ENCODE data around the gene PHLPP1.
A peak's percentile ranks its signal among the peaks of the same experiment; 100 is the strongest.

The PHLPP1 gene

DNA sequence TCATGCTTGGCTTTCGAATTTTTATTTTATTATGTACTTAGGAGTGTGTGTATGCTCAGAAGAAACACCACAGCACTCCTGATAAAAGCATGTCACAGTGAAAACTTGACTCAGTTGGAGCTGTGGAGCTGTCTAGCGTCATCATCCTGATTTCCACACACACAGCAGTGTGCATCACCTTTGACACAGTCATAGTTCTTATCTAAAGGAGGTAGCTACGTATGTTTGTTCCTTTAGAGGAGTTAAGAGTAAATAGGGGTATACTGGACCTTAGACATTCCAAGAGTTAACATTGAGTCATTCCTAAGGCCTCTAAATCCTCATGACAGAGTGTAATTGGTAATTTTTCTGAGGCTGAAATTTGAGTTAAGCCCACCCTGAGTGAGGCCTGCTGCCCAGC is 96.9 kb downstream of the PHLPP1 start:
- no peak for DNase-seq

DNA sequence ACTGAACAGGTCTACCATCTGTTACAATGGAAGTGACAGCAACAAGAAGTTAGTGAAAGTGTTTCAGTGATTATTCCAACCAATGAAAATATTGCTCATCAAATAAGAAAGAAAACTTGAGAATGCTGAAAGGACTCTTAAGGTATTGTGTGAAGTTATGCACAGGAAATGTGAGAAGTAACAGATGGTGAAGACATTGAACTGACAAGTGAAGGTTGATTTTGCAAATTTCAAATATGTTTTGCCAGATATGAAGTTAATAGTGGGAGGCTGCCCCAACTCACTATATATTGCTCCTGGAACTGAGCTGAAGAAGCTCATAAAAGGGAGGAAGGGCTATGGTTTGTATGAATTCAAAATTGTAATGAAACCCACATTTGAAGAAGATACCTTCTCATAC is 97.5 kb downstream of the PHLPP1 start:
- DNase-seq: no peak

DNA sequence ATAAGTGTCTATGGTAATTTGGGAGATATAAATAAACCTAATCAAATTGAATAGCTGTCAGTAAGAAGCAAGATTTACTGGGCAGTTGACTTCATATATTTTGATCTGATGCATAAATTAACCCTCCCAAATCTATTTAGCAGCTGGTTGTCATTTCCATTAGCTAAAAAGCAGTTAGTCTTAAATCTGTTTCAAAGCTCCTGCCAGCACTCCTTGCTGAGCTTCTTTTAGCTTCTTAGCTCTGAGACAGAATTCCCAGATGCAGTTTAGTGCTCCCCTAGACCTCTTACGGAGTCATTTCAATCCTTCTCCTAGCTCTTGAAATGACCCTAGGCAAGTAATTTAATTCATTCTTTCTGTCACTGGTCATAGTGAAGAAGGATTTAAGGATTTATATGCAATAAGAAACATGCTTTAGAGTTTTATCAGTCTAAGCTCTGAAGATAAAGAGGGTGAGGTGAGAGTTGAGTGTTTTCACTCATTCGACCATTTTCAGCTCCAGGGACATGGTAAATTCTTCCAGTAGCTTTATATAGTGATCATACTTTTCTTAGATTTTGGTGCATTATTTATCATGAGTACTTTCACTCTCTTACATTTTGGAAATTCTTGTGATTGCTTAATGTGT is 98.9 kb downstream of the PHLPP1 start:
- peak; percentile 95 for DNase-seq

DNA sequence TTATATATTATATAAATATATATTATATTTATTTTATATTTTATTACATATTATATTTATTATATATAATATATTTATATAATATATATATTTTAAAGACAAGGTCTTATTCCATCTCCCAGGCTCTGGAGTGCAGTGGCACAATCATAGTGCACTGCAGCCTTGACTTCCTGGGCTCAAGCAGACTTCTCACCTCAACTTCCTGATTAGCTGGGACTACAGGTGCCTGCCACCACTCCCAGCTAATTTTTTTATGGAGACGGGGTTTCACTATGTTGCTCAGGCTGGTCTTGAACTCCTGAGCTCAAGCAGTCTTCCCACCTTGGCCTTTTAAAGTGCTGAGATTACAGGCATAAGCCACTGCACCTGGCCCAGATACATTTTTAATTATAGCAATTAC is 110.0 kb downstream of the PHLPP1 start:
- DNase-seq: no peak

DNA sequence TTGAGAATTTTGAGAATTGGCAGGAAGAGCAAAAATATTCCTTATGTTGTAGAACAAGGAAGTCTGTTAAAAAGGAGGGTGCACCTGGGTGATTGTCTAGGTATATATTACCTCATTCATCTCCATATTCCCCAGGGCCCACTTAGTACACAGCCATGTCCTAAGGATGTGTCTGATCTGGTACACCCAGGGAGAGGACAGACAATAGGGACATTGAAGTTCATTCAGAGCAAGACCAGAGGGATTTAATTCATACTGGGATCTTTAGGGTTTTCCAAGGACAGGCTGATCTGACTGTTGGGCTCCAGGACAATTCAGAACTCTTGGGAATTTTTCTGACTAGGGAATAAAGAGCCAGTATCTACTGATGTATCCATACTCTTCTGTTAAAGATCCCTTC is 112.1 kb downstream of the PHLPP1 start:
- DNase-seq: no peak

DNA sequence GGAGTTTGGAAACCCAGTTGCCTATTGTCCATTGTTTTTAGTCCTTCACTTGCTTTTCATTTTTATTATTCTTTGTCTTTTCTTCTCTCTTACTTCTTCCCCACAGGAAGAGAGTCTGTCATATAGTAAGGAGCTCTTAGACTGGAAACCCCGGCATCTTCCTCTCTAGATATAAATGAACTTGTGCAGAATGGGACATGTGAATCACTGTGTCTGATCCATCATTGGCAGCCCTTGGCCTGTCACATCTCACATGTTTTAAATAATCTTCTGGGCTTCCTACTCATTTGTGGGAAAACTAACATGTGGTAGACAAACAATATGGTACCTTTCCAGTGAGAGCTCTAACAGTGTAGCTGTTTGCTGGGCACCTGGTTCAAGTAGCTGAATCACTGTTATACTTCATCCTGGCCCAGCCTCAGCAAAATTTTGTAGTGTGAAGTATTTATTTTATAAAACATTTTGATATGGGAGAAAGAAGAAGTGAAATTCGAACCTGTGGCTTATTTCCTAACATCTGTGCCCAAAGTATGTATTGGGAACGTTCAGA is 112.8 kb downstream of the PHLPP1 start:
- no peak for DNase-seq

DNA sequence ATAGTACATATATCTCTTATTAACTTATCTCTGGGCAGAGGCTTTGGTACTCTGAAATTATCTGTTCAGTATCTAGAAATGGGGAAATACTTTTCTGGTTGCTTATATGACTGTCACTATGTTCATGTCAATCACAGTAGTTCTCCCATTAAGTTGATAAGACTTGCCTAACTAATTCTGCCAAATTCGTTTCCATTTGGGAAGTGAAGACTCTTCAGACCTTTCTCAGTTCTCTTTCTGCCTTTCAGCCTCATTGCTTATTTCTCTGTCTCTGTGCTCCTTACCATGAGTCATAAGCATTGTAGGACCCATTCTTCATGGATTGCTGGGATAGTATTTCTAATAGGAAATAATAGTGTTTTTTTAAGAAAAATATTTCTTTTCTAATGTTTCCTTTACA is 113.5 kb downstream of the PHLPP1 start:
- DNase-seq: no peak

DNA sequence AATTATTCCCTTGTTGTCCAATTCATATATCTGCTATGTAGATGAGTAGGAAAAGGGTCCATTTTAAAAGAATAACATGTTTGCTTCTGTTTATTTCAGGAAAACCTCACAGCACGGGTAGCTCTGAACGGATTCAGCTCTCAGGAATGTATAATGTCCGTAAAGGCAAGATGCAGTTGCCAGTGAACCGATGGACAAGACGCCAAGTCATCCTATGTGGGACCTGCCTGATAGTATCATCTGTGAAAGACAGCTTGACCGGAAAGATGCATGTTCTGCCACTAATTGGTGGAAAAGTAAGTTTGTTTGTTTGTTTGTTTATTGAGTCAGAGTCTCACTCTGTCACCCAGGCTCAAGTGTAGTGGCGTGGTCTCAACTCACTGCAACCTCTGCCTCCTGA is 114.6 kb downstream of the PHLPP1 start:
- no peak for DNase-seq

DNA sequence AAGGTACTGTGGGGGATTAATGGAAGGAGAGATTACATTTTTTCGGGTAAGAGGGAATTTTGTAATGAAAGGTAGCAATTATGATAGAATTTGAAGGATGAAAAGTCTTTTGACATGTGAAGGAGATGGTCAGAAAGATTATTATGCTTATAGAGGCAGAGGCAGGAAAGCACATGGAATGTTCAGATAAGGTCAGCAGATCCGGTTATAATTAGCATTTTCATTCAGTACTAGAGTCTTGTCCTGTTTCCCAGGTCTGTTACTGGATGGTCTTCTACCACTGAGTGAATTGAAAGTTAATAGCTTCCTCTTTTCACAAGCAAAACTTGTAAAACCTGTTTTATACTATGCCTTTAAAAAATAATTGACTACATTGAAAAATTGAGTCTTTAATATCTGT is 116.9 kb downstream of the PHLPP1 start:
- DNase-seq: no peak

DNA sequence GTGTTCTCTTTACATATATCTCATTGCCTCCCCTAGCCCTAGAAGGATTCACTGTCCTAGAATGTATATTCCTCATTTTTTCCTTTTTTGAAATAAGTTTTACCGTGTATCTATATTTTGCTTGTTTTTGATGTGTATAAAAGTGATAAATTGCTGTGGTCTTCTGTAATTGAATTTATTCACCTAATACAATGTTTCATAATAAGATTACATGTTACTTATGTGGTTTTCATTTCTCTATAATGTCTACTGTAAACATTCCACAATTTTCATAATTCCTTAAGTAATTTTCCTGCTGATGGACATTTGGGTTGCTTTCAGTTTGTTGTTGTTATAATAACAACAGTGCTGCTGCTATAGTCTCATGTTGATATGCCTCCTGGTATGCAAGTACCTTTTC is 118.2 kb downstream of the PHLPP1 start:
- DNase-seq: no peak

DNA sequence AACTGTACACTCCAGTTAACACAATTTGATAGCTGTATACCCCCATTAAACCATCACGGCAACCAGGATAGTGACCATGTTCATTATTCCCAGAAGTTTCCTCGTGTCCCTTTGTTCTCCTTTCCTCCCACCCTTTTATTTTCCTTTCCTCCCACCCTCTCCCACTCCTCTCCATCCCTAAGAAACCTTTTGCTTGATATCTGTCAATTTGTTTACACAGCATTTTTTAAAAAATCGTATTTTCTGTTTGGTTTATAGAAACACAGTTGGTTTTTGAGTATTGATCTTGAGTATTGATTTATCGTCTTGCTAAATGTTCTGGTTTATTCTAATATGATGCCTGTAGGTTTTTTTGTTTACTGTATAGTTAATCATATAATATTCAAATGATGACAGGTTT is 119.4 kb downstream of the PHLPP1 start:
- DNase-seq: no peak

DNA sequence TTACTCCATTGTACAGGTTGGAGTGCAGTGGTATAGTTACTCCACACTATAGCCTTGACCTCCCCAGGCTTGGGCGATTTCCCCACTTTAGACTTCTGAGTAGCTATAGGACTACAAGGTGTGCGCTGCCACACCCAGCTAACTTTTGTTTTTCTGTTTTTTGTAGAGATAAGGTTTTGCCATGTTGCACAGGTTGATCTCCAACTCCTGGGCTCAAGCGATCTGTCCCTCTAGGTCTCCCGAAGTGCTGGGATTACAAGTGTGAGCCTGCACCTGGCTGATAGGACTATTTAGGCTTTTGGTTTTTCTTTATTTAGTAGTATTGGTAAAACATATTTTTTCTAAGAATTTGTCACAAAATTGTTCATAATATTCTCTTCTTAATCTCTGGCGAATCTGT is 121.7 kb downstream of the PHLPP1 start:
- no peak for DNase-seq

DNA sequence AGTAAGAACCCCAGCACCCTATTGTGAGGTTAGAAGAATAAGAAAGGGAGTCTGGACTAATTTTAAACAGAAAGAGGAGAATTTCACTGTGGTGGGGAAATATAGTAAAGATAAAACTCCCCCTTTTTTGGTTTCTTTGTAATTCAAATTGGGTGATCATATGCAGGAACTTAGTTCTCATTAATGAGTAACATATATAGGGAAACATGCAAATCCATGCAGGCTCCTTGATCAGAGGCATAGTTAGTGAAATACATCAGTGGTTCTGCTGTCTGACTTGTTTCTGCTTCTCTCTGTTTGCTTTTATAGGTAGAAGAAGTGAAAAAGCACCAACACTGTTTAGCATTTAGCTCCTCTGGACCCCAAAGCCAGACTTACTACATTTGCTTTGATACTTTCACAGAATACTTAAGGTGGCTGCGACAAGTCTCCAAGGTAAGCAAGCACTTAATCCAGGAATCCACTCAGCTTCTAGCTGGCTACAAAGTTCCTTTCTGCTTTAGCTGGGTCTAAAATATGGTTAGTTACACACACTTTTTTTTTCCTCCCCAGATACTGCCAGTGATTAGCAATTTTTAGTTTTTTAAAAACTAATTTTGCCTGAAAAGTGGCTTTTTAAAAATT is 123.2 kb downstream of the PHLPP1 start:
- no peak for DNase-seq

DNA sequence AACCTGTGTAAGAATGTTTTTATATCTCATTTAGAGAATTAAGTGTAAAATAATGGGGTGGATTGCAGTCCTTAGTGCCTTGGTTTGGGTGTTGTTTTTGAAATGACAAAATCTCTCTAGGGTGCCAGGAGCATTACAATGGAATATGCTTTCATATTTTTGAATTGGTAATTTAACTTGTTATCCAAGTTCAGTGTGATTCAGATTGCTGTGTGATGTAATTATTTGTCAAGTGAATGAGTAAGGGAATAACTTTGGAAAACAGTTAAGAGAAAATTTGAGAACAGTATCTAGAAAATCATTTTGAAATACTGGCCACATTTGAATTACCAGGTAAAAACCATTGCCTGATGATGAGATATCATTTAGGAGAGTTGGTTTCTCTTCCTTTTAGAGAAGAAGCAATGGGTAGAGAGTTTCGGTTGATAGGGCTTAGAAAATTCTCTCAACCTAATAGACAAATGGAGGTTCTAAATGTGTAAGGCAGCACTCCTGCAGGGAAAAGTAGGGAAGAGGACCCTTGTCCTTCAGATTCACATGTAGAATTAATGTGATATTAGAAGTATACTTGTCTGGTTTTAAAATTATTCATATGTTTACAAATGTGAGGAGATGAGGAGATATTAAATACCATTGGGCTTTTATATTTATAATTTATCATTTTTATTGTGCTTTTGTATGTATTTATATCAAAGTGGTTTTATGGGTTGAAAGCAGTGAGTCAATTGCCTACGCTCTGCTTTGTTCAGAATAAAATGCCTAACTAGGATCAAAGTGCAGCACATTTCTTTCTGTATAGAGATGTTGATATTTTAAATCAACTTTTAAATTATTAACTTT is 124.8 kb downstream of the PHLPP1 start:
- DNase-seq: no peak

DNA sequence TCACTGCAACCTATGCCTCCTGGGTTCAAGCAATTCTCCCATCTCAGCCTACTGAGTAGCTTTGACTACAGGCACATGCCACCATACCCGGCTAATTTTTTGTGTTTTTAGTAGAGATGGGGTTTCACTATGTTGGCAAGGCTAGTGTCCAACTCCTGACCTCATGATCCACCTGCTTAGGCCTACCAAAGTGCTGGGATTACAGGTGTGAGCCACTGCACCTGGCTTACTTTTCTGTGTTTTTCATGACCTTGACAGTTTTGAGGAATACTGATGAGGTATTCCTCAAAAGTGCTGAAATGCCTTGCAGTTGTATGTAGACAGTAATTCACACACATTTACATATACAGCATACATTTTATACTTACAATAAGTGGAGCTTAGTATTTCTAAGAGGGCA is 126.1 kb downstream of the PHLPP1 start:
- no peak for DNase-seq

DNA sequence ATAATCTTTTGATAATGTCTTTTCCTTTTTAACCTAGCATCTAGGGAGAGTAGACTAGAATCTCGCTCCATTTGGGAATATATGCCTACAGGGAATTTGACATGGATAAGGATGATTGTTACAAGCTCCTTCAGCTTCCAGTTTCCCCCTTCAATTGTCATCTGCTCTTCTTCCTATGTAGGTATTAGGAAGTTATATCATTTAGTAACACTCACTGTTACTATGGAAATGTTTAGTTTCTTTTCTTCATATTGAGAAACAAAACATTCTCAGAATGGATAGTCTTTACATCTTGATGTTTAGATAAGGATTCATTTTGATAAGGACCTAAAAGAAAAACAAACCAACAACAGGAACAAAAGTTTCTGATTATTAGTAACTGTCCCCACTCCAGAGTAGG is 127.6 kb downstream of the PHLPP1 start:
- DNase-seq: no peak

DNA sequence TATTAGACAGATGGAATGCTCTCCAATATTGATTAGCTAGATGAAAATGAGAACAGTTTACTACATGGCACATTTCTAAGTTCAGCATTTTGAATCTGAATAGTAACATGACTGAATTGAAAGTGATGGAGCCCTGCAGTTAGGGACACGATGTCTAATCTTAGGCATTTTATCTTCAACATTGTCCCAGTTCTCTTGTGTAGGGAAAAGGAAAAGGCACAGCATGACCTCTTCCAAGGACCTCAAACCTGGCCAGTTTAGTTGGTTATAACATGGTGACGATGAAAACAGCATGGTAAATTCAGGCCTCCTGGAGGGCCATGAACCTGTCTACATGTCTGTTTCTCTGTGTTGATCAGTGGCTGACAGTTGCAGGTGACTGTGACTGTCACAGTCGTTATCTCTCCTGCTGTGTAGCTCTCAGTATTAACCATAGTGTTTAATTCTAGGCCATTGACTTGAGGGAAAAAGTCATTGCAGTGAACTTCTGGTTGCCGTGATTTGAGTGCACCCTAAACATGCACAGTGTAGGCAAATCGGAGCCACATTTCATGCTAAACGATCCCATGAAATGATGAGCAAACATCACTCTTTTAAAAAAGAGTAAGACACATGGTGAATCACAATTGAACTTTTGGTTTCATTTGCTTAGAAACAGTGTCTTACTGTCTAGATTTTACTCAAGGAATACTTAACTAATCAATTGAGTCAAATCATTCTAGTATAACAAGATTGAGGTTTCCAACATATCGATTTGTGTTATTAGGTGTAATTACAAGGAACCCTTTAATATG is 129.7 kb downstream of the PHLPP1 start:
- DNase-seq: no peak

DNA sequence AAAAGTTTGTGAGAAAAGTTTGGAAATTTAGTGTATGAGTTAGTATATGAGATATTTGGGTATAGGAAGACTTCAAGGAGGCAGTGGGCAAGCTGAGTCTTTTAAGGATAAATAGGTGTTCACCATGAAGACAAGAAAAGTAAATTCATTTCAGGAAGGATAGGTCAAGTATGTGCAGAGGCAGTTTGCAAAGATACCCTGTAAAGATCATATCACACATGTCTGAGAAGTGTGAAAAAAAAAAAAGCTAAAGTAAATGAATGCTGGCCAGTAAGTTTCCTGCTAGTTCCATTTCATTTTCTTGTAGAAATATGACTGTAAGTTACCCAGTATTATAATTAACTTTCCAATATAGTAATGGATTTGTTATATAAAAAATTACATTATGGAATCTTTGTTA is 131.0 kb downstream of the PHLPP1 start:
- no peak for DNase-seq

DNA sequence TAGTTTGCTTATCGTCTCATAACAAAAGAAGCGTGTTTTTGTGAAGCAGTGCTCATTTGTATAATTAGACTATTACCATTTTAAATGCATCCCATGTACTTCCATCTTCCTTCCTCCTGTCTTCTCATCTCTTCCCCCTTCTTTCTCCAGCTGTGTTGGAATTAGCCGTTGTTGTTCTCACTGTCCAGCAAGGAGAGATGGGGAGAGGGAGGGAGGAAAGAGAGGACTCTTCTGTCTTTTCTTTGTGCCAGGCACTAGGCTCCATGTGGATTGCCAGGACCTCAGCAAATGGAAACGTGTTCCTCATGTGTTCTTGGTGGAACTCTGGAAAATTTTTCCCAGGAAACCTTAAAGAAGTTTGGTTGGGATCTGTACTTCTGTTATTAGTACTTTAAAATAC is 131.7 kb downstream of the PHLPP1 start:
- DNase-seq: no peak

DNA sequence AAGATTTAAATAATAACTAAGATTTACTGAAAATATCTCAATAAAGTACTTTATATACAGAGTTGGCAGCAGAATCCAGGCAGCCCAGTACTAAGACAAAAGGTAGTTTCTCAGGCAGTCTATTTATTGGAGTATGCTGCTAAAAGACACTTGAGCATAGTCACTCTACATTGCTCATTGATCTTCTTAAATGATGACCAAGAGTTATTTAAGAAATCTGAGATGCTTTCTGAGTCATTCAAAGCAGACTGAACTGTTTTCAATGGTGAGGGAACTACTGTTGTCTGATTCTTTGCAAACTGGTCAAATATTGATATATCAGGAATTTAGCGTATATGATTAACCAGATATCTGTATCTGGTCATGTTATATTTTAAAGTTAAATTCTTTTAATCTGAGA is 133.6 kb downstream of the PHLPP1 start:
- DNase-seq: no peak

DNA sequence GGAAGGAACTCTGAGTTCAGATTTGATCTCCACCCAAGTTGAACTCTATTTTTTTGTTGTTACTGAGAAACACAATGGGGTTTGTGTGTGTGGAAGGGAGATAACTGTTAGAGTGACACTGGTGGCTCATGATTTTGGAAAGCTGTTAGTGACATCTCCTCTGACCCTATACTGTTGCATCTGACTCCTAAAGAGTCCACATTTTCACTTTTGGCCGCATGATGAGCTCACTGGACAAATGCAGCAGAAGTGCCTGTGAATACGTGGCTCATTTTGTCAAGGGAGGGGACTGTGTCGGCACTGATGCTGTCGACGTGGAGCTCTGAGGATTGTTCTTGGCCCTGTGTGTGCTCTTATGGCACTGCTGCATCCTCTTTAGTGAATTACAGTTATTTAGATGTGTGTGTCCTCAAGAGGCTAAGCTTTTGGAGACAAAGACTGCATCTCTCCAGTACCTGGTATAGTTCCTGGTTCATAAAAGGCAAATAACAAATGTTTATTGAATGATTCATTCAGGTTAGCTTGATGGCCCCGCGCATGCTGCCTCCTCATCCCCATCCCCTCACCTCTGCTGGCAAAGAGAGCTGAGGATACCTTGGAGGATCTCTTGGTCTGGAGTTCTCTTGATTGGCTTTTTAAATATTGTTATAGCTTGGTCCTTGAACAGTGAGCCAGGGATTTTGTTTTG is 135.4 kb downstream of the PHLPP1 start:
- no peak for DNase-seq

DNA sequence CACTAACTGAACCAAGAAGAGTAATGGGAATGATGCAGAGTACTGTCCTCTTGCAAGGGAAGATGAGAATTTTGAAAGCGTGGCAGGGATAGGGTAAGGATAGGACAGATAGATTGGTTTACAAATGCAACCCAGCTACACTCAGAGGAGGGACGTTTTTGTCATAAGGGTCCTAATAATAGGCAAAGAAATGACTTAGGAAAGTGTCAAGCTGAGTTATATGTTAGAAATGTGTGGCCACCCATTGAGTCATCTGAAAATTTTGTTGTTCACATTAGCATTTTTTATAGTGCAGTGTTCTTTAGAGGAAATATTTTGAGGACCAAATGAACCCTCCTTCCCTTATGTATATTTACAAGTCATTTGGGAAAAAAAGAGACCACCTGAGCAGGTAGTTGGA is 137.5 kb downstream of the PHLPP1 start:
- no peak for DNase-seq

DNA sequence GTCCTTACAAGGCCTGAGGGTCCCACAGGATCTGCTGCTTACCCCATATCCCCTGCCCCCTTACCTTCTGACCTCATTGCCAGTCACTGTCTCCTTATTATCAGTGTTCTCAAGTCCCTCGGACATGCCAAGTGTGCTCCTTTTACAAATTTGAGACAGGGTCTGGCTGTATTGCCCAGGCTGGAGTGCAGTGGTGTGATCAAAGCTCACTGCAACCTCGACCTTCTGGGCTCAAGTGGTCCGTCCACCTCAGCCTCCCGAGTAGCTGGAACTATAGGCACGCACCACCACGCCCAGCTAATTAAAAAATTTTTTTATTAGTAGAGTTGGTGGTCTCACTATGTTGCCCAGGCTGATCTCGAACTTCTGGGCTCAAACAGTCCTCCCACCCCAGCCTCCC is 141.0 kb downstream of the PHLPP1 start:
- no peak for DNase-seq
